ENCODE measurements around the gene CELSR1.
"Not testable (repeated sequence)": the region's sequence is repeated elsewhere in the genome, so short reads cannot be mapped to it uniquely, and the experiment has no call there.

CELSR1 gene

DNA sequence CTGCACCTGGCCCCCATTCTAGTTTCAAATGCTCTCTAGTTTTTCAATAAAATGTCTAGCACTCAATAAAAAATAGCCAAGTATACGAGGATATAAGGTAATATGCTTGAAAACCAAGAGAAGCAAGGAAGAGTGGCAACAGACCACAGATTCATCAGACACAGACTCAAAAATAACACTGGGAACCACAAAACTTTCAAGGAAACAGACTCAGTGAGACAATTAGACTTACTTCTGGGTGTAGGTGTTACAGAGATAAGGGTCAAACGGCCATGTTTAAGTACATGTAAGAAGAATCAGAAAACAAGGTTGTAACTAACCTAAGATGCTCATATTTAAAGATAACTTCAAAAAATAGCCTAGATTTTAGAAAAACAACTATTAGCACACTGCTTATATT lies 134.9 kb downstream of the CELSR1 start:
- DNase-seq (ENCODE audit: low spot score) = no peak
- TF ChIP-seq, protein P1, sequence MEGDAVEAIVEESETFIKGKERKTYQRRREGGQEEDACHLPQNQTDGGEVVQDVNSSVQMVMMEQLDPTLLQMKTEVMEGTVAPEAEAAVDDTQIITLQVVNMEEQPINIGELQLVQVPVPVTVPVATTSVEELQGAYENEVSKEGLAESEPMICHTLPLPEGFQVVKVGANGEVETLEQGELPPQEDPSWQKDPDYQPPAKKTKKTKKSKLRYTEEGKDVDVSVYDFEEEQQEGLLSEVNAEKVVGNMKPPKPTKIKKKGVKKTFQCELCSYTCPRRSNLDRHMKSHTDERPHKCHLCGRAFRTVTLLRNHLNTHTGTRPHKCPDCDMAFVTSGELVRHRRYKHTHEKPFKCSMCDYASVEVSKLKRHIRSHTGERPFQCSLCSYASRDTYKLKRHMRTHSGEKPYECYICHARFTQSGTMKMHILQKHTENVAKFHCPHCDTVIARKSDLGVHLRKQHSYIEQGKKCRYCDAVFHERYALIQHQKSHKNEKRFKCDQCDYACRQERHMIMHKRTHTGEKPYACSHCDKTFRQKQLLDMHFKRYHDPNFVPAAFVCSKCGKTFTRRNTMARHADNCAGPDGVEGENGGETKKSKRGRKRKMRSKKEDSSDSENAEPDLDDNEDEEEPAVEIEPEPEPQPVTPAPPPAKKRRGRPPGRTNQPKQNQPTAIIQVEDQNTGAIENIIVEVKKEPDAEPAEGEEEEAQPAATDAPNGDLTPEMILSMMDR (IDR thresholded peaks at IDR 0.05; ENCODE audit: borderline replicate concordance, control extremely low read depth, extremely low read depth, insufficient read depth, missing control alignments) = no peak
- in situ Hi-C loops (cut with MboI; ENCODE audit: low sequenced_read_pairs, unreplicated experiment) = no loop called here

DNA sequence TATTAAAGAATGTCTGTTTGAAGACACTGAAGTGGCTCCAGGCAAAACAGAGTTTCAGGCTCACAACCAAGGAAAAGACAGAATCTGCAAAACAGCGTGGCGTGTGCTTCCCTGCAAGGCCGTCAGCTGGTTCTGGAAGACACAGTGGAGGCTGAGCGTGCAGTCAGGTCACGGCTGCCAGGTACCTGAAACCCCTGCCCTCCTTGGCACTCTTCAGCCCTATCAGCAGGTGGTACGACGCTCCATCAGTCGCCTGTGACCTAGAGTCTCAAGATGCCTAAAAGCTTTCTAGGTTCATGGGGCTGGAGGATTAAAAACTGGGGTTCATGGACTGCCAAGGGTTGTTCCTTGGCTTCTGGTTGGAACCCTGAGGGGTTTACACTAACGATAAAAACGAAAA lies 136.1 kb downstream of the CELSR1 start:
- in situ Hi-C loops (cut with MboI; ENCODE audit: low sequenced_read_pairs, unreplicated experiment) = no loop called here
- TF ChIP-seq, protein P1 (IDR thresholded peaks at IDR 0.05; ENCODE audit: borderline replicate concordance, control extremely low read depth, extremely low read depth, insufficient read depth, missing control alignments) = no peak
- DNase-seq (ENCODE audit: low spot score) = no peak

DNA sequence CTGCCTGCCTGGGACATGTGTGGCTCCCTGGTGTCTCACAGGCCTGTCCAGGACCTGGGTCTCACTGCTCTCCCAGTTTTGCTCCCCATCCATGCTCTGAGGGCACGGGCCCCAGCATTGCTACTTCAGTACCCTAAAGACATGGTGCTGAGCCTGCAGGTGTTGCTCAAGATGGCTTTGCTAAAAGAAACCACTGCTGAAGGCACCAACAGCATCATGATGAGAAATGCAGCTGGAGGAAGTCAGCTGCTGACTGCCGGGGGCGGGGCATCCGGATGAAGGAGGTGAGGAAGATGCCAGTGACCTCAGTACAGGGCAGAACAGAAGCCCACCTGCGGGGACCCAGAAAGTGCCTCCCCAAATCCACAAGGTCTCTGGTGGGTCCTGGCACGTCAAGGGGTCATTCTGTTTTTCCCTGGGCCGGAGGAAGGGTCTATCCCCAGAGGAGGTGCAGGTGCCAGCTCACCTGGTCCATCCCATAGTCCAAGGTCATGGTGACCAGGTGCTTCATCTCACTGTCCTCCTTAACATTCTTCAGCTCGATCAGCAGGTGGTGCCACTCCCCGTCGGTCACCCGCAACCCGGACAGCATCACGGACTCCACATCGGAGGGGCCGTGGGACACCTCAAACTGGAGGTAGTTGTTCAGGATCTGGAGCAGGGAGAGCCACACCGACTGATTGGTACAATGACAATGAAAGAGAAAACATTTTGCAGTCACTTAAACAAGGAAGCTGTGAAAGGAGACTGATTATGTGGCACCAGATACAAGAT lies 138.0 kb downstream of the CELSR1 start:
- TF ChIP-seq, protein P1 (IDR thresholded peaks at IDR 0.05; ENCODE audit: borderline replicate concordance, control extremely low read depth, extremely low read depth, insufficient read depth, missing control alignments) = no peak
- DNase-seq (ENCODE audit: low spot score) = no peak
- in situ Hi-C loops (cut with MboI; ENCODE audit: low sequenced_read_pairs, unreplicated experiment) = no loop called here

DNA sequence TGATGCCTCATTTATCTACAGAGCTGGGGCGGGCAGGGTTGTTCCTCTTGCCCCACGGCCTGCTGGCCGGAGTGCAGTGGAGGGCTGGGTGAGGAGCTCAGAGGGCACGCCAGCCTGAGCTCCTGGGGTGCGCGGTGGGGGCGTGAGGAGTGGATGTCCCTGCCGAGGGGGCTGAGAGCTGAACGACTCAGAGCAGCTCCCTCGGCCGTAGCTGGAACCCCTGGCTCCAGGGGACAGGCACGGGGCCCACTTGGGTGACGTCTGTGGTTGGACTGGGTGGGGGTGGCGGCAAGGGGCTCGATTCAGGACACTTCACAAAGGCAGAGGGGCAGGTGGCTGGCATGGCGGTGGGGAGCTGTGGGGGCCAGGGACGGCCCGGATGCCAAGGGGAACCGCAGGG lies 139.5 kb downstream of the CELSR1 start:
- no peak for DNase-seq (ENCODE audit: low spot score)
- in situ Hi-C loops (cut with MboI; ENCODE audit: low sequenced_read_pairs, unreplicated experiment) = no loop called here
- TF ChIP-seq, protein P1 (IDR thresholded peaks at IDR 0.05; ENCODE audit: borderline replicate concordance, control extremely low read depth, extremely low read depth, insufficient read depth, missing control alignments) = no peak

DNA sequence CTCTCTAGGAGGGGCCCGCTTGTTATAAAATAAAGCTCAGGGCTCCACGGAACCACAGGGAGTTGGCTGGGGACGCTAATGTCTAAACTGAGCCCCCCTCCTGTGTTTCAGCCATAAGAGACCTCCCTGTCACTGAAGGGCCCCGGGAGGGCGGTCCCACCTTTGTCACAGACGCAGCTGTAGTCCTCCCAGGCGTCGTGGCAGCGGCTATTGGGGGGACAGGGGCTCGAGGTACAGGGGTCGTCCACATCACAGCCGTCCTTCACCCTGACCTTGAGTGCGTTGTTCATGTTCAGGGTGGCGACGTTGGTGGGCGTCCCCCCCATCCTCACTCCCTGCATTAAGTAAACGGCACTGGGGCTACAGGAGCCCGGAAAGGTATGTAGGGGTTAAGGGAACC lies 139.9 kb downstream of the CELSR1 start:
- DNase-seq (ENCODE audit: low spot score) = no peak
- in situ Hi-C loops (cut with MboI; ENCODE audit: low sequenced_read_pairs, unreplicated experiment) = no loop called here
- TF ChIP-seq, protein P1 (IDR thresholded peaks at IDR 0.05; ENCODE audit: borderline replicate concordance, control extremely low read depth, extremely low read depth, insufficient read depth, missing control alignments) = no peak

DNA sequence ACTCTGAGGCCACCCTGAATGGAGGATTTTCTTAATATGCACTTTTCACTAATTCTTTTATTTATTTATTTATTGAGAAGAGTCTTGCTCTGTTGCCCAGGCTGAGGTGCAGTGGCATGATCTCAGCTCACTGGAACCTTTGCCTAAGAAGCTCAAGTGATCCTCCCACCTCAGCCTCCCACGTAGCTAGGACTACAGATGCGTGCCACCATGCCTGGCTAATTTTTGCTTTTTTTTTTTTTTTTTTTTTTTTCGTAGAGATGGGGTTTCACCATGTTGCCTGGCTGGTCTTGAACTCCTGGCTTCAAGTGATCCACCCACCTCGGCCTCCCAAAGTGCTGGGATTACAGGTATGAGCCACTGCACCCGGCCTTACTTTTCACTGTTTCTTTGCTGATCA lies 140.4 kb downstream of the CELSR1 start:
- in situ Hi-C loops (cut with MboI; ENCODE audit: low sequenced_read_pairs, unreplicated experiment) = not testable (repeated sequence)

DNA sequence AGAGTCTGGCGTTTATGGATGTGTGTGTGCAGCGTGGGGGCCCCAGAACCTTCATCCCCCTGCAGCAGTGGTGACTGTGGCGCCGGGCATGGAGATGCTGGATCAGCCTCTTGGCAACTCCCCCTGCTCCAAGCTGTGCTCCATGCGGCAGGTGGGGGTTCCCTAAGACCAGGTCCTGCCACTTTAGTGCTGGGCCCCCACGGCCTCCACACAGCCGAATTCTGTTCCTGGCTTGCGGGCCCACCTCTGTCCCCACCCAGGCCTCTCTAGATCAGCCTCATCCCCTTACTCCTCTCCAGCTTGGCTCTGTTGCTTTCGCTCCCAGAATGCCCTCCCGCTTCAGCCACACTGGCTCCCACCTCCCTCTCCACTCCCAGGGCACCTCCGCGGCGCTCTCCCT lies 142.3 kb downstream of the CELSR1 start:
- TF ChIP-seq, protein P1 (IDR thresholded peaks at IDR 0.05; ENCODE audit: borderline replicate concordance, control extremely low read depth, extremely low read depth, insufficient read depth, missing control alignments) = no peak
- in situ Hi-C loops (cut with MboI; ENCODE audit: low sequenced_read_pairs, unreplicated experiment) = no loop called here
- DNase-seq (ENCODE audit: low spot score) = no peak

More for the DNA sequence above, 140.4 kb downstream of the CELSR1 start:
- not testable (repeated sequence) for DNase-seq (ENCODE audit: low spot score)
